RPMI8226 (cell line): Measurements from ENCODE around the gene ROCK2.
A peak's percentile ranks its signal among the peaks of the same experiment; 100 is the strongest.

Source experiments
- DNase-seq: peaks from one replicate; pipeline ENCODE4 v3.0.0-alpha.2; 2015

Gene ROCK2

GRCh38 chr2:11366326-11366741 is 21.9 kb upstream of the ROCK2 start:
- DNase-seq = no peak

GRCh38 chr2:11365096-11365879 is 20.9 kb upstream of the ROCK2 start:
- no peak for DNase-seq

- no peak for DNase-seq
These were observed 20.1 kb upstream of the ROCK2 start for GRCh38 chr2:11364565-11364887.

GRCh38 chr2:11363868-11364564 is 19.6 kb upstream of the ROCK2 start:
- DNase-seq = no peak

- DNase-seq = no peak
These were observed 15.4 kb upstream of the ROCK2 start for GRCh38 chr2:11359865-11360264.

- no peak for DNase-seq
These were observed 13.1 kb upstream of the ROCK2 start for GRCh38 chr2:11357428-11357972.

GRCh38 chr2:11356764-11357163 is 12.3 kb upstream of the ROCK2 start:
- DNase-seq = no peak

GRCh38 chr2:11355194-11356053 is 11.0 kb upstream of the ROCK2 start:
- no peak for DNase-seq

GRCh38 chr2:11354363-11355154 is 10.1 kb upstream of the ROCK2 start:
- no peak for DNase-seq

GRCh38 chr2:11352781-11353537 is 8.5 kb upstream of the ROCK2 start:
- DNase-seq = no peak

- no peak for DNase-seq
These were observed 3.8 kb upstream of the ROCK2 start for GRCh38 chr2:11348209-11348749.

- DNase-seq = no peak
These were observed 3.0 kb upstream of the ROCK2 start for GRCh38 chr2:11347403-11347959.

GRCh38 chr2:11346023-11346482 is 1.6 kb upstream of the ROCK2 start:
- no peak for DNase-seq

GRCh38 chr2:11344956-11345677 is 681 bp upstream of the ROCK2 start:
- DNase-seq = no peak

GRCh38 chr2:11343650-11344341 is 640 bp downstream of the ROCK2 start:
- peak; percentile 11 for DNase-seq

- peak; percentile 61 for DNase-seq
These were observed 1.1 kb downstream of the ROCK2 start for GRCh38 chr2:11343368-11343649.

- DNase-seq = peak; percentile 33
These were observed 1.7 kb downstream of the ROCK2 start for GRCh38 chr2:11342551-11343367.

GRCh38 chr2:11340717-11341116 is 3.7 kb downstream of the ROCK2 start:
- DNase-seq = no peak
